ENCODE data around the gene GRIFIN. TPM values are rescaled to one million over a fixed set of nuclear protein-coding genes. Genes with fewer than 3 reads are reported as not detected.

Gene GRIFIN
- total and polyA plus RNA-seq, 7 donors, result not detected

GRCh38 chr7:2446676-2447075 lies 29.5 kb downstream of the GRIFIN start:
- TF ChIP-seq POLR2A (IDR thresholded peaks at IDR 0.05) (no peak), EP300 (IDR thresholded peaks at IDR 0.05) (no peak), POLR2AphosphoS5 (IDR thresholded peaks at IDR 0.05) (no peak), CTCF (IDR thresholded peaks at IDR 0.05) (no peak)
- peaks cover 0 to 18% (median 11%) of the 10 kb centered on the region in 4 donors for H3K4me1 ChIP-seq
- no peak for DNase-seq
- intact Hi-C loops (cut with DNase I), result no loop called here
- no peaks in the 10 kb centered on the region for H3K27me3 ChIP-seq
- no peaks in the 10 kb centered on the region for H3K36me3 ChIP-seq
- 84 to 88% methylated on average over 10 of the region's 10 CpGs for WGBS, 2 donors
- no peak overlapping the region for H3K4me3 ChIP-seq
- no peak overlapping the region for H3K27ac ChIP-seq
- no peaks in the 10 kb centered on the region for H3K9me3 ChIP-seq

GRCh38 chr7:2445898-2446555 lies 30.2 kb downstream of the GRIFIN start:
- WGBS, 2 donors, result 94 to 95% methylated on average over 21 of the region's 21 CpGs
- TF ChIP-seq CTCF (IDR thresholded peaks at IDR 0.05), result no peak
- TF ChIP-seq POLR2A (IDR thresholded peaks at IDR 0.05), result no peak
- TF ChIP-seq POLR2AphosphoS5 (IDR thresholded peaks at IDR 0.05), result no peak
- TF ChIP-seq EP300 (IDR thresholded peaks at IDR 0.05), result no peak
- Histone ChIP-seq H3K36me3 (no peaks in the 10 kb centered on the region), H3K27me3 (no peaks in the 10 kb centered on the region), H3K9me3 (no peaks in the 10 kb centered on the region), H3K4me1 (peaks cover 0 to 12% (median 4%) of the 10 kb centered on the region in 4 donors), H3K27ac (peak overlapping the region; percentile 15 to 51 (median 35)), H3K4me3 (no peak overlapping the region)
- no peak for DNase-seq
- intact Hi-C loops (cut with DNase I), result no loop called here

GRCh38 chr7:2445047-2445446 lies 31.2 kb downstream of the GRIFIN start:
- no peaks in the 10 kb centered on the region for H3K36me3 ChIP-seq
- peaks cover 0 to 12% (median 4%) of the 10 kb centered on the region in 4 donors for H3K4me1 ChIP-seq
- no peaks in the 10 kb centered on the region for H3K27me3 ChIP-seq
- H3K27ac ChIP-seq, result peak overlapping the region; percentile 15 to 51 (median 34)
- intact Hi-C loops (cut with DNase I), result no loop called here
- TF ChIP-seq CTCF (IDR thresholded peaks at IDR 0.05), result no peak
- peak; percentile 76 for DNase-seq
- 88 to 91% methylated on average over 10 of the region's 10 CpGs for WGBS, 2 donors
- no peaks in the 10 kb centered on the region for H3K9me3 ChIP-seq
- H3K4me3 ChIP-seq, result no peak overlapping the region

GRCh38 chr7:2444476-2444875 lies 31.7 kb downstream of the GRIFIN start:
- peaks cover 0 to 12% (median 4%) of the 10 kb centered on the region in 4 donors for H3K4me1 ChIP-seq
- peak overlapping the region; percentile 15 to 51 (median 34) for H3K27ac ChIP-seq
- H3K9me3 ChIP-seq, result no peaks in the 10 kb centered on the region
- no peaks in the 10 kb centered on the region for H3K27me3 ChIP-seq
- H3K36me3 ChIP-seq, result no peaks in the 10 kb centered on the region
- peak; percentile 74 for DNase-seq
- TF ChIP-seq EP300 (IDR thresholded peaks at IDR 0.05) (no peak), POLR2AphosphoS5 (IDR thresholded peaks at IDR 0.05) (no peak), POLR2A (IDR thresholded peaks at IDR 0.05) (no peak), CTCF (IDR thresholded peaks at IDR 0.05) (no peak)
- no peak overlapping the region for H3K4me3 ChIP-seq
- intact Hi-C loops (cut with DNase I), result no loop called here
- 76 to 81% methylated on average over 3 of the region's 3 CpGs for WGBS, 2 donors

- intact Hi-C loops (cut with DNase I), result no loop called here
- H3K36me3 ChIP-seq, result no peaks in the 10 kb centered on the region
- H3K4me1 ChIP-seq, result peaks cover 0 to 12% (median 4%) of the 10 kb centered on the region in 4 donors
- DNase-seq, result no peak
- no peak overlapping the region for H3K27ac ChIP-seq
- no peak overlapping the region for H3K4me3 ChIP-seq
- H3K9me3 ChIP-seq, result no peaks in the 10 kb centered on the region
- no peaks in the 10 kb centered on the region for H3K27me3 ChIP-seq
- 92 to 97% methylated on average over 9 of the region's 9 CpGs for WGBS, 2 donors
- TF ChIP-seq CTCF (IDR thresholded peaks at IDR 0.05), result no peak
Observed at GRCh38 chr7:2443491-2443890, 32.7 kb downstream of the GRIFIN start.

Measured in sigmoid colon (tissue), 7 donors.